Neuron (in vitro differentiated cells): ENCODE measurements around the gene C17orf114.

Experiments used
- H2AFZ ChIP-seq: one replicate; pipeline ENCODE4 v1.6.1; 2013; ENCODE audit warnings: low read depth, mild to moderate bottlenecking, inconsistent platforms, low read length, moderate library complexity
- H3K27me3 ChIP-seq: one replicate; pipeline ENCODE4 v1.6.1; 2013; ENCODE audit warnings: low read length; ENCODE audit not compliant: insufficient read depth
- H3K36me3 ChIP-seq: one replicate; pipeline ENCODE4 v1.6.1; 2013; ENCODE audit warnings: low read length; ENCODE audit not compliant: insufficient read depth
- H3K4me1 ChIP-seq: one replicate; pipeline ENCODE4 v1.6.1; 2013; ENCODE audit warnings: low read length; ENCODE audit not compliant: insufficient read depth
- H3K4me3 ChIP-seq: 2 replicates; pipeline ENCODE4 v1.5.1; 2013; ENCODE audit warnings: mild to moderate bottlenecking, low read length, moderate library complexity
- H3K9me3 ChIP-seq: one replicate; pipeline ENCODE4 v1.6.1; 2013; ENCODE audit warnings: low read length

C17orf114 gene

DNA sequence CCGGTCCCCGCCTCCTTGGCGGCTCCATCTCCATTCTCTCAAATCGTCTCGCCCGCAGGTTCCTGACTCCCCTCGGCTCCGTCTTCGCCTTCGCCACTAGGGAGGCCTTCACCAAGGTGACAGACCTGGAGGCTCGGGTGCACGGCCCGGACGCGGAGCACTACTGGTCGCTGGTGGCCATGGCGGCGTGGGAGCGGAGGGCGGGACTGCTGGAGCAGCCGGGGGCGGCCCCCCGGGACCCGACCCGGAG is 12.5 kb downstream of the C17orf114 start:
- H3K4me1 ChIP-seq, result peaks cover 4% of the 10 kb centered on the region
- no peaks in the 10 kb centered on the region for H3K36me3 ChIP-seq
- H3K9me3 ChIP-seq, result no peaks in the 10 kb centered on the region
- peak overlapping the region; percentile 50 for H3K4me3 ChIP-seq
- no peaks in the 10 kb centered on the region for H3K27me3 ChIP-seq
- H2AFZ ChIP-seq, result peak overlapping the region; percentile 51

DNA sequence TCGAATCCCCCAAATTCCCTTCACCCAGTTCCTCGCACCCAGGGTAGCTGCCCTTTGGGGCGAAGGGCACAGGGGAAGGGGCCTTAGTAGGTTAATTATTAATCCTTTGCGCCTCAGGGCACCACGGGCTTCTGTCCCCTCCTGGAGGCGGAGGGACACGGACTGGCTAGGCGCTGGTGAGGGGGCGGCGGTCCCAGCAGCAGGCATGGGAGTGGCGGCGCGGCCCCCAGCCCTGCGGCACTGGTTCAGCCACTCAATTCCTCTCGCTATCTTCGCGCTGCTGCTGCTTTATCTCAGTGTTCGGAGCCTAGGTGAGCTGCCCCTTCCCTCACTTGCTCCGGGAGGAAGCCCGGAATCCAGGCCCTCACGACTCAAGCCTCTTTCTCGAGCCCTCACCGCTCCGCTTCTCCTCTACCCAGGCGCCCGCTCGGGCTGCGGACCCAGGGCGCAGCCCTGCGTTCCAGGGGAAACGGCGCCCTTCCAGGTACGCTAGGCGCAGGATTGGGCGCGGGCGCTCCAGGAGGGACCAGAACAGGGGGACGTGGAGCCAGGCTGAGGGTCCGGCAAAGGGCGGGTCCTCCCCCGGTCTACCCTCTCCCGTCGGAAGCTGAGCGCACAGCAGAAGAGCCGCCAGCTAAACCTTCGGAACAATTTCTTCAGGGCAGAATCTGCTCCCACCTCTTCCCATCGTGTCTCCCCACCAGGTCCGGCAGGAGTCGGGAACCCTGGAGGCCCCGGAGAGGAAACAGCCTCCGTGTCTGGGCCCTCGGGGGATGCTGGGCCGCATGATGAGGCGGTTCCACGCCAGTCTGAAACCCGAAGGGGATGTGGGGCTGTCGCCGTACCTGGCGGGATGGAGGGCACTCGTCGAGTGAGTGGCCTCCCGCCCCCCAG is 13.1 kb downstream of the C17orf114 start, which contains the start of gene GLTPD2:
Gene GLTPD2 (plus strand): TSS at position 158 of the 894 bp plus-strand sequence. CDS start 48 bp downstream, at position 206.
- Histone ChIP-seq H3K27me3 (no peaks in the 10 kb centered on the region), H3K4me3 (peak within 1 kb of the TSS; percentile 50), H2AFZ (peak within 1 kb of the TSS; percentile 51), H3K4me1 (peaks cover 4% of the 10 kb centered on the region), H3K36me3 (no peaks in the 10 kb centered on the region), H3K9me3 (no peaks in the 10 kb centered on the region)

DNA sequence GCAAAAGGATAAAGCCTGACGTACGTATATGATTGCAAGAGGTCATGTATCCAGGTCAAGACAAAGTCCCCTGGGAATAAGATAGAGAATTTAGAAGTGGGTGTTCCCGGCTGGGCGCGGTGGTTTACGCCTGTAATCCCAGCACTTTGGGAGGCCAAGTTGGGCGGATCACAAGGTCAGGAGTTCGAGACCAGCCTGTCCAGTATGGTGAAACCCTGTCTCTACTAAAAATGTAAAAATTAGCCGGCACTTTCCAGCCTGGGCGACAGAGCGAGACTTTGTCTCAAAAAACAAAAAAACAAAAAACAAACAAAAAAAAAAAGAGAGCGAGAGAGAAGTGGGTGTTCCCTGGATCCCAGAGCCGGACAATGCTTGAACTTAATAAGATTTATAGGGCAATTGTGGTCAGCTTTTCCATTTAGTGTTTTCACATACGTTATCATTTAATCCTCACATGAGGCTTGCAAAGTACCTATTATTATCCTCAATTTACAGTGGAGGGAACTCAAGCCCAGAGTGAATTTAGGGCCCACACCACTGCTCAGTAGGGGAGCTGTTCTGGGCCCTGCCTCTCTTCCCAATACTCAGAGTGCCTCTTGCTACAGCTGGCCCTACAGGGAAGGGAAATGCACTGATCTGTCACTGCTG is 13.8 kb downstream of the C17orf114 start:
- Histone ChIP-seq H2AFZ (no peak overlapping the region), H3K4me3 (no peak overlapping the region), H3K9me3 (no peaks in the 10 kb centered on the region), H3K36me3 (no peaks in the 10 kb centered on the region), H3K27me3 (no peaks in the 10 kb centered on the region), H3K4me1 (peaks cover 4% of the 10 kb centered on the region)

- Histone ChIP-seq H3K4me3 (no peak overlapping the region), H2AFZ (no peak overlapping the region), H3K27me3 (no peaks in the 10 kb centered on the region), H3K4me1 (peaks cover 4% of the 10 kb centered on the region), H3K36me3 (no peaks in the 10 kb centered on the region), H3K9me3 (no peaks in the 10 kb centered on the region)
Observed at GRCh38 chr17:4786516-4786915, 15.6 kb downstream of the C17orf114 start.

DNA sequence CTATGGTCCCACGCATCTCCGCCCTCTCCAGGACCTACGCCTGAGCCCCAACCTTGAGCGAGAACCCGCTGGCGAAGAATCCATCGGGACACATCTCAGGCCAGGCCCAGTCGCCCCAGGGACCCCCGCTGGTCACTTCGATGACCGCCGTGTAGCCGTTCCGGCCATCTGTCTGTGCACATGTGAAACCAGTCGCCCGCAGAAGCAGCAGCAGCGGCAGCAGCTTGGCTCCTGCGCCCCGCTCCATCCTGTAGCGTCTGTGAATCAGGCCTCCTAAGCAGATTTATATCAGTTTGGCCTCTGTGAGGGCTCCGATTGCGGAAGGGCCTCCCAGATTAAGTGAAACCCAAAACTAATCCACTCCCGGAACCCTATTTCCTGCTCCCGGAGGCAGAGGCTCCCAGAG is 16.0 kb downstream of the C17orf114 start, which contains the start of gene VMO1:
Gene VMO1 (minus strand): TSS at position 259 of the 406 bp plus-strand sequence. CDS start 12 bp downstream, at position 247.
- peaks cover 4% of the 10 kb centered on the region for H3K4me1 ChIP-seq
- no peak within 1 kb of the TSS for H3K4me3 ChIP-seq
- no peaks in the 10 kb centered on the region for H3K9me3 ChIP-seq
- H2AFZ ChIP-seq, result no peak within 1 kb of the TSS
- no peaks in the 10 kb centered on the region for H3K36me3 ChIP-seq
- no peaks in the 10 kb centered on the region for H3K27me3 ChIP-seq

DNA sequence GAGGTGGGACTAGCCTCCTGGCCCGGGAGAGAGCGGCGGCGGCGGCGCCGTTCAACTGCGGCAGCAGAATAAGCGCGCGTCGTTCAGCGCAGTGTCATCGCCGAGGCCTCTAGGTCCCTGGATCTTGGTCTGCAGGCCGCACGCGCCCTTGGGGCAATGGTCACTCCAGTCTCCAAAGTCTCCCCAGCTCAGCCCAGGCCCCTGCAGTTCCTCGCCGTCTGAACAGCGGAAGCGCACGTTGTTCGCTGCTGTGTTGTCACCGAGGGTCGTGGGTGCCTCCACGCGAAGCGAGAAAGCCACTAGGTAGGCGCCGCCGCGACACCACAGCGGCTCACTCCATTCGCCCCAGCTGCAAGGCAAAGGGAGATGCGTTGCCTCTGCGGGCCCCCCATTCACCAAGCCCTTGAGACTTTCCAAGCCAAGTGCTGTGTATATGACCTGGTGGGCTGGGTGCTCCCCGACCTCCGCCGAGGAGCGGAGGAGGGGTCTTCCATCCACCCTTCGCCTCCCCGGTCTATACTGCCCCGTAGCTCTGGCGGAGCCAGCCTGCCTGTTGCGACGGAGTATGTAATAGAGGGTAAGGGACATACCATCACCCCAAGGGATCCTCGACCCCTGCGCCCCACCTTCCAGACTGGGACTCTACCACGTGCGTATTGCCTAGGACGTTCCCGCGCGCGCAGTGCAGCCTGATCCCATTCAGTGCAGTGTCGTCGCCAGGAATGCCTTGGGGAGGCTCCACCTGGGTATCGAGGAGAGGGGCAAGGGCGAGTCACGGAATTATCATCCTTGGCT is 16.6 kb downstream of the C17orf114 start:
- H3K4me3 ChIP-seq, result no peak overlapping the region
- H3K9me3 ChIP-seq, result no peaks in the 10 kb centered on the region
- H3K4me1 ChIP-seq, result peaks cover 4% of the 10 kb centered on the region
- no peak overlapping the region for H2AFZ ChIP-seq
- no peaks in the 10 kb centered on the region for H3K36me3 ChIP-seq
- no peaks in the 10 kb centered on the region for H3K27me3 ChIP-seq

DNA sequence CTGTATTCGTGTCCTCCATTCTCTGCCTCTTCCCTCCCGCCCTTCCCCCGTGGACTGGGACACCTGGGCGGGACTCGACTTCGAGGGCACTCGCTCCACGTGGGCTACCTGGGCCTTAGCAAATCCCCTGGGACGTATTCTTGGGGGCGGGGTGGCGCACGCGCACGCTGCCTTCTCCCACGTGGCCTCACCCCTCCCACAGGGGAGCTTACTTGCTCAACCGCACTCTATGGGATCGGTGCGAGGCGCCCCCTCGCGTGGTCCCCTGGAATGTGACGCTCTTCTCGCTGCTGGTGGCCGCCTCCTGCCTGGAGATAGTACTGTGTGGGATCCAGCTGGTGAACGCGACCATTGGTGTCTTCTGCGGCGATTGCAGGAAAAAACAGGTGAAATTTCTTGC is 19.5 kb downstream of the C17orf114 start:
- H3K36me3 ChIP-seq, result no peaks in the 10 kb centered on the region
- no peak overlapping the region for H2AFZ ChIP-seq
- H3K27me3 ChIP-seq, result peaks cover 3% of the 10 kb centered on the region
- H3K4me1 ChIP-seq, result no peaks in the 10 kb centered on the region
- no peak overlapping the region for H3K4me3 ChIP-seq
- no peaks in the 10 kb centered on the region for H3K9me3 ChIP-seq

DNA sequence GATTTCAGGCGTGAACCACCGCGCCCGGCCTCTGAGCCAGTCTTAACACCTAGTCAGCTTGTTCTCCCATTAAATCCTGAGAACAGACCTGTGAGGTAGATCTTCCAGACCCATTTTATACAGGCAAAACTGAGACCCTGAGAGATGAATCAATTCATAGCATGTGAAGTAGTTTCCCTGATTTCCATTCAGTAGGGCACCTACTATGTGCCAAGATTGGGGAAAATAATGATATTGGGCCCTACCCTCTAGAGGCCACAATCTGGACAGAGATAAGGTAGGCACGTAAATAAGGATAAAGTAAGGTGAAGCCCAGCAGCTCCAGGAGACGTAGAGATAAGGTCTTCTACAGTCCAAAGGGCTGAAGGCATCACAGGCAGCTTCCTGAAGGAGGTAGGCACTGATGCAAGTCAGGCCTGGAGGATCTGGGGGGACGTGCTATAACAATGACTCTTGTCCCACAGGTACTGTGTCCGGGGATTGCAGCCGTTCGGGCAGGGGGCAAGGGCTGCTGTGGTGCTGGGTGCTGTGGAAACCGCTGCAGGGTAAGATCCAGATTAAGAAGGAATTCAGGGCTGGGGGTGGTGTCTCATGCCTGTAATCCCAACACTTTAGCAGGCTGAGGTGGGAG is 21.7 kb downstream of the C17orf114 start:
- no peaks in the 10 kb centered on the region for H3K9me3 ChIP-seq
- H3K27me3 ChIP-seq, result peaks cover 3% of the 10 kb centered on the region
- no peak overlapping the region for H2AFZ ChIP-seq
- H3K36me3 ChIP-seq, result no peaks in the 10 kb centered on the region
- H3K4me1 ChIP-seq, result no peaks in the 10 kb centered on the region
- H3K4me3 ChIP-seq, result no peak overlapping the region

DNA sequence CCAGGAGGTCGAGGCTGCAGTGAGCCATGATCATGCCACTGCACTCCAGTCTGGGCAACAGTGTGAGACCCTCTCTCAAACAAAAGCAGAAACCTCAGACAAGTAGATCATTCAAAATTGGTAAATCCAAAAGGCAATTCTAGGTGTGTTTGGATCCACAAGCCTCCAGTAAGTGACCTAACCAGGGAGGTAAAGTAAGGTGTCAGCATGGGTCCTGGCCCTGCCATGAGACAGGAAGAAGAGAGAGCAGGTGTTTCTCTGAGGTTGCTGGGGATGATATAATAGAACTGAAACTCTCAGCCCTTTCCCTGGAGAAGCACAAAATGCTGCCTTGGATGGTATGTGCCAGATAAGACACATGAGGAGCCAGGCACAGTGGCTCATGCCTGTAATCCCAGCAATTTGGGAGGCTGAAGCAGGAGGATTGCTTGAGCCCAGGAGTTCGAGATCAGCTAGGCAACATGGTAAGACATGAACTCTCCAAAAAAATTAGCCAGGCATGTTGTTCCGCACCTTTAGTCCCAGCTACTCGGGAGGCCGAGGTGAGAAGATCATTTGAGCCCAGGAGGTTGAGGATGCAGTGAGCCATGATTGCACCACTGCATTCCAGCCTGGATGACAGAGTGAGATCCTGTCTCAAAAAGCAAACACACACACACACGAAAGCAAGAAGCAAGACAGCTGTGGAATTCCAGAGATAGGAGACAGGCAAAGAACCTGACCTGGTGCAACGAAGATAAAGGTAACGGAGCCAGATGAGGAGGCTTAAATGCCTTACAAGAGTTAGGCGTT is 24.0 kb downstream of the C17orf114 start:
- Histone ChIP-seq H3K4me3 (no peak overlapping the region), H3K9me3 (no peaks in the 10 kb centered on the region), H3K36me3 (no peaks in the 10 kb centered on the region), H2AFZ (no peak overlapping the region), H3K4me1 (no peaks in the 10 kb centered on the region), H3K27me3 (peaks cover 7% of the 10 kb centered on the region)

DNA sequence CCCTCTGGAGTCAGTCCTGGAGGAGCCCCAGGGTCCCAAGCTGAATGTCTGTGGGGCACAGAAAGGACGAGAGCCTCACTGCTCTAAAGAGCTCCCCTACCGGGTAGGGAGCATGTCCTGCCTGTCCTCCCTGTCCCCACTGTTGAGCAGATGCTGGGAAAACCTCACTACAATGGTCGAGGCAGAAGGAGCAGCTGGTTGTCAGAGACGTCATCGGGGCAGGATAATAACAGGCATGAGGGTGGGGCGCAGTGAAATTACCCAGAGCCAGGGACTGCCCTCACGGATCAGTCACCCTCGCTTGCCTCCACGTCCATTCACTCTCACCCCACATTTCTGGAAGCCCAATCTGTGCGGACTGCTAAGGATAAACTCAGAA is 29.9 kb downstream of the C17orf114 start:
- H3K36me3 ChIP-seq, result no peaks in the 10 kb centered on the region
- peaks cover 4% of the 10 kb centered on the region for H3K27me3 ChIP-seq
- H3K4me1 ChIP-seq, result no peaks in the 10 kb centered on the region

DNA sequence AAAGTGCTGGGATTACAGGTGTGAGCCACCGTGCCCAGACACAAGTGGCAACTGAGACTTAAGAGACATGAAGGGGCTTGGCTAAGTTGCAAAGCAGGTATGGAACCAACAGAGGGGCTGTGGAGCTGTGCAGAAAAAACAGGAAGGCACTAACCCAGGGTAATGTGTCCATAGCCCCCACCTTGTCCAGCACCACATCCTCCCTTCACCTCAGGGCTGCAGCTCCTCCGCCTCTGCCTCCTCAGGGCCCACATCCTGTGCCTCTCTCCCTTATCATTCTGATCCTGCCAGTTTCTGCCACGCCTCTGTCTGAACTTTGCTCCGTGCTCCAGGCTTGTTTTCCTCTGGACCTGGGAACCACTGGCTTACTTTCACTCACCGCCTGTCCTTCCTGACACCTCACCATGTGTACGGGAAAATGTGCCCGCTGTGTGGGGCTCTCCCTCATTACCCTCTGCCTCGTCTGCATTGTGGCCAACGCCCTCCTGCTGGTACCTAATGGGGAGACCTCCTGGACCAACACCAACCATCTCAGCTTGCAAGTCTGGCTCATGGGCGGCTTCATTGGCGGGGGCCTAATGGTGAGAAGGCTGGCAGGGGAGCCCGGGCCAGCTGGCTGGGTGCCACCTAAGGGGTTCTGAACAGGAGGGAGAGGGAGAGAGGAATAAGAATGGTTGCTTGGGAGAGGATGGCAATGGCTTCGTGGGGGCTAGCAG is 30.5 kb downstream of the C17orf114 start, which contains the start of gene TM4SF5:
Gene TM4SF5 (plus strand): TSS at position 368 of the 716 bp plus-strand sequence. CDS start 37 bp downstream, at position 405.
- Histone ChIP-seq H3K36me3 (no peaks in the 10 kb centered on the region), H3K4me3 (no peak within 1 kb of the TSS), H2AFZ (no peak within 1 kb of the TSS), H3K27me3 (peaks cover 4% of the 10 kb centered on the region), H3K9me3 (no peaks in the 10 kb centered on the region), H3K4me1 (no peaks in the 10 kb centered on the region)

More for the DNA sequence above, 29.9 kb downstream of the C17orf114 start:
- Histone ChIP-seq H2AFZ (no peak overlapping the region), H3K4me3 (no peak overlapping the region), H3K9me3 (no peaks in the 10 kb centered on the region)
